Upper lobe of left lung (tissue), 4 donors: ENCODE results near the gene CST7.

Experiments used
- CTCF ChIP-seq, 6 experiments: fragments of 450-650 bp in 4 of 6; fragments of 200-600 bp in 2 of 6; sonication (generic) in 2 of 6; IDR thresholded peaks; one replicate each; pipeline ENCODE4 v1.5.1; 2016 to 2019; ENCODE audit warnings: antibody characterized with exemption in 6 of 6
- EP300 ChIP-seq, 4 donors: sonication (generic); formaldehyde crosslinking; IDR thresholded peaks; one replicate each; pipeline ENCODE4 v1.5.1; 2017; ENCODE audit warnings: antibody characterized with exemption in 4 of 4, control low read depth in 2 of 4
- POLR2A ChIP-seq, 4 donors: fragments of 450-650 bp; IDR thresholded peaks; one replicate each; pipeline ENCODE4 v1.5.1; 2016 to 2017; ENCODE audit warnings: antibody characterized with exemption in 4 of 4, mild to moderate bottlenecking in 2 of 4

- no peak for TF ChIP-seq CTCF (IDR thresholded peaks at IDR 0.05)
- TF ChIP-seq EP300 (IDR thresholded peaks at IDR 0.05): no peak
- TF ChIP-seq POLR2A (IDR thresholded peaks at IDR 0.05): no peak
Observed at GRCh38 chr20:24977336-24977735, 28.3 kb downstream of the CST7 start.
